Endothelial cell of umbilical vein (primary cell): ENCODE measurements around the gene DNAH6. TPM values are rescaled to one million over a fixed set of nuclear protein-coding genes. Genes with fewer than 3 reads are reported as not detected.

ENCODE experiments used
- BruUV-seq: library from RNA; stranded (reverse); fragments of 400-500 nt; replicated peaks from 2 replicates; lab custom pipeline; 2021; lab: Mats Ljungman, UMichigan
- CTCF ChIA-PET: fragments of 300-600, 350-600 bp; sonication (Branson Sonifier 250); formaldehyde crosslinking; loops from one replicate; lab custom pipeline; 2021; ENCODE audit warnings: antibody characterized with exemption, inconsistent platforms; lab: Charles Lee
- POLR2A ChIA-PET: fragments of 300-600, 350-600 bp; sonication (Branson Sonifier 250); formaldehyde crosslinking; loops from one replicate; lab custom pipeline; 2021; ENCODE audit warnings: antibody characterized with exemption, inconsistent platforms; lab: Charles Lee
- DNase-seq: peaks from one replicate; pipeline ENCODE4 v3.0.0-alpha.2; 2011; ENCODE audit warnings: low read depth, low spot score
- FAIRE-seq: peaks from 2 replicates; lab custom pipeline; 2011; peaks lifted over from hg19 to GRCh38; lab: Jason Lieb, UNC
- H2AFZ ChIP-seq: 2 replicates; pipeline ENCODE4 v1.6.0; 2012; ENCODE audit warnings: low read depth, low read length, control low read depth, inconsistent platforms
- H3K27ac ChIP-seq: 2 replicates; pipeline ENCODE4 v1.5.1; 2011; ENCODE audit warnings: low read depth, mild to moderate bottlenecking, control low read depth, low read length, moderate library complexity; ENCODE audit not compliant: insufficient read depth
- H3K27me3 ChIP-seq, 2 experiments: 2 replicates each; pipeline versions ENCODE4 v1.6.0 to v1.6.1; 2011; ENCODE audit warnings: low read length in 2 of 2, mixed read lengths in 1 of 2; ENCODE audit not compliant: control insufficient read depth in 2 of 2, insufficient read depth in 2 of 2
- H3K36me3 ChIP-seq, 2 experiments: 2 replicates in 1 of 2; 3 replicates in 1 of 2; pipeline ENCODE4 v1.5.1; 2011; ENCODE audit warnings: low read length in 2 of 2, mild to moderate bottlenecking in 1 of 2, moderate library complexity in 1 of 2; ENCODE audit not compliant: control insufficient read depth in 2 of 2, insufficient read depth in 2 of 2; ENCODE audit errors: extremely low read depth in 1 of 2
- H3K4me1 ChIP-seq: 3 replicates; pipeline ENCODE4 v1.5.1; 2011; ENCODE audit warnings: mild to moderate bottlenecking, low read length; ENCODE audit not compliant: control insufficient read depth, insufficient read depth; ENCODE audit errors: extremely low read depth
- H3K4me2 ChIP-seq: 2 replicates; pipeline ENCODE4 v1.6.1; 2011; ENCODE audit warnings: low read length, control low read depth, mixed read lengths; ENCODE audit not compliant: insufficient read depth
- H3K4me3 ChIP-seq, 3 experiments: fragments of 200-600 bp in 1 of 3; sonication (generic), shearing (Covaris generic) in 1 of 3; replicated peaks in 1 of 3; 2 replicates each; pipeline ENCODE4 v1.5.1; 2011 to 2016; ENCODE audit warnings: control low read depth in 3 of 3, low read length in 3 of 3, mild to moderate bottlenecking in 2 of 3, inconsistent platforms in 1 of 3, low read depth in 1 of 3, moderate library complexity in 1 of 3; ENCODE audit not compliant: insufficient read depth in 1 of 3
- H3K79me2 ChIP-seq: 2 replicates; pipeline ENCODE4 v1.6.0; 2012; ENCODE audit warnings: low read length, inconsistent platforms; ENCODE audit not compliant: control insufficient read depth, insufficient read depth
- H3K9ac ChIP-seq: replicated peaks from 2 replicates; pipeline ENCODE3; 2011; ENCODE audit warnings: low read length, control low read depth; ENCODE audit not compliant: insufficient read depth; ENCODE audit errors: extremely low read depth
- H3K9me1 ChIP-seq: replicated peaks from 3 replicates; pipeline ENCODE4 v1.6.0; 2011; ENCODE audit warnings: mild to moderate bottlenecking, low read length; ENCODE audit not compliant: control insufficient read depth, insufficient read depth; ENCODE audit errors: extremely low read depth
- H3K9me3 ChIP-seq: replicated peaks from 2 replicates; pipeline ENCODE4 v1.5.1; 2012; ENCODE audit warnings: low read length, inconsistent platforms; ENCODE audit not compliant: control insufficient read depth, insufficient read depth
- H4K20me1 ChIP-seq: replicated peaks from 2 replicates; pipeline ENCODE3; 2011; ENCODE audit warnings: mild to moderate bottlenecking, low read length; ENCODE audit not compliant: control insufficient read depth, insufficient read depth; ENCODE audit errors: extremely low read depth
- CTCF ChIP-seq, 2 donors: IDR thresholded peaks; 1 replicate in 1 of 2; 2 replicates in 1 of 2; pipeline ENCODE4 v1.5.1; 2011; ENCODE audit warnings: low read length in 2 of 2, mild to moderate bottlenecking in 2 of 2, moderate library complexity in 2 of 2, control low read depth in 1 of 2, inconsistent platforms in 1 of 2, low read depth in 1 of 2; ENCODE audit not compliant: insufficient read depth in 1 of 2; ENCODE audit errors: extremely low read depth in 1 of 2
- EZH2 ChIP-seq: IDR thresholded peaks from 2 replicates; pipeline ENCODE4 v1.6.1; 2012; ENCODE audit warnings: borderline replicate concordance, low read depth, mild to moderate bottlenecking, moderate library complexity, low read length, inconsistent platforms; ENCODE audit not compliant: severe bottlenecking
- FOS ChIP-seq: IDR thresholded peaks from 2 replicates; pipeline ENCODE4 v1.6.1; 2011; ENCODE audit warnings: mild to moderate bottlenecking, low read length, moderate library complexity, borderline replicate concordance; ENCODE audit not compliant: insufficient read depth
- GATA2 ChIP-seq: IDR thresholded peaks from 2 replicates; pipeline ENCODE4 v1.7.0; 2011; ENCODE audit warnings: low read depth, mild to moderate bottlenecking, moderate library complexity, mixed read lengths, low read length; ENCODE audit not compliant: insufficient read length, insufficient read depth
- JUN ChIP-seq: IDR thresholded peaks from 2 replicates; pipeline ENCODE4 v1.6.1; 2011; ENCODE audit warnings: borderline replicate concordance, low read depth; ENCODE audit not compliant: insufficient read length, insufficient read depth
- MAX ChIP-seq: IDR thresholded peaks from 2 replicates; pipeline ENCODE4 v1.6.1; 2011; ENCODE audit not compliant: insufficient read depth, insufficient read length
- MYC ChIP-seq: IDR thresholded peaks from one replicate; pipeline ENCODE4 v1.6.1; 2011; ENCODE audit warnings: mild to moderate bottlenecking, low read depth, low read length
- POLR2A ChIP-seq: IDR thresholded peaks from 2 replicates; pipeline ENCODE4 v1.6.1; 2012; ENCODE audit warnings: low read depth, mild to moderate bottlenecking, control low read depth, low read length
- POLR2AphosphoS5 ChIP-seq: IDR thresholded peaks from 2 replicates; pipeline ENCODE4 v1.6.1; 2012; ENCODE audit warnings: low read depth, mild to moderate bottlenecking, control low read depth, low read length, moderate library complexity; ENCODE audit not compliant: insufficient read depth
- dilution Hi-C: fragments of 300-500 bp; cut with MboI; formaldehyde crosslinking; loops from one replicate; pipeline ENCODE4 v1.15.0; 2019; ENCODE audit warnings: low sequenced_read_pairs; ENCODE audit not compliant: extremely low pct_ligation_motif_present
- intact Hi-C: fragments of 100-400 bp; cut with micrococcal nuclease; formaldehyde crosslinking; loops from one replicate; pipeline ENCODE4 v1.10.0; 2022
- polyA plus RNA-seq, 4 experiments: library from polyadenylated mRNA; depleted of rRNA in 3 of 4; stranded (reverse) in 3 of 4; unstranded in 1 of 4; fragments of >200 nt; gene quantifications; 2 replicates each; pipeline versions ENCODE4 v1.2.1 to v1.2.3, GENCODE V29; 2011 to 2012; ENCODE audit warnings: missing spikeins in 1 of 4
- total RNA-seq: library from RNA; stranded (reverse); gene quantifications from 2 replicates; pipeline ENCODE4 v1.2.3, GENCODE V29; 2021

Gene DNAH6
- total and polyA plus RNA-seq, 2 donors (not counting 3 experiments of a cell fraction or from before 2014, with no cell fraction given), result 0.24 TPM; not detected in 1

- no TSS peak for BruUV-seq
- H3K79me2 ChIP-seq, result no peaks in the 10 kb centered on the region
- no peaks in the 10 kb centered on the region for H3K36me3 ChIP-seq
- H3K27me3 ChIP-seq, result no peaks in the 10 kb centered on the region
- no peak overlapping the region for H3K4me2 ChIP-seq
- TF ChIP-seq GATA2, result no peak
- TF ChIP-seq MAX, result no peak
- TF ChIP-seq CTCF (IDR thresholded peaks at IDR 0.05; ENCODE audit: extremely low read depth in 1 of 2, insufficient read depth in 1 of 2, low read depth in 1 of 2, low read length in 2 of 2), result no peak
- no peak for TF ChIP-seq EZH2
- no peak for TF ChIP-seq POLR2A
- TF ChIP-seq MYC, result no peak
- no peak for TF ChIP-seq POLR2AphosphoS5
- TF ChIP-seq JUN, result no peak
- TF ChIP-seq FOS, result no peak
- no peaks in the 10 kb centered on the region for H3K4me1 ChIP-seq
- dilution Hi-C loops (no loop called here), intact Hi-C loops (no loop called here)
- no peaks in the 10 kb centered on the region for H3K9me3 ChIP-seq
- H3K9me1 ChIP-seq, result no peaks in the 10 kb centered on the region
- CTCF ChIA-PET, result no interaction called here
- no peak overlapping the region for H2AFZ ChIP-seq
- no peaks in the 10 kb centered on the region for H4K20me1 ChIP-seq
- FAIRE-seq (no peak), DNase-seq (no peak)
- POLR2A ChIA-PET, result no interaction called here
- H3K9ac ChIP-seq, result no peak overlapping the region
- no peak overlapping the region for H3K4me3 ChIP-seq
- H3K27ac ChIP-seq, result no peak overlapping the region
Observed at GRCh38 chr2:84546551-84546950, 30.3 kb downstream of the DNAH6 start.
